Measurements from ENCODE around the gene CMTM4.

DNA sequence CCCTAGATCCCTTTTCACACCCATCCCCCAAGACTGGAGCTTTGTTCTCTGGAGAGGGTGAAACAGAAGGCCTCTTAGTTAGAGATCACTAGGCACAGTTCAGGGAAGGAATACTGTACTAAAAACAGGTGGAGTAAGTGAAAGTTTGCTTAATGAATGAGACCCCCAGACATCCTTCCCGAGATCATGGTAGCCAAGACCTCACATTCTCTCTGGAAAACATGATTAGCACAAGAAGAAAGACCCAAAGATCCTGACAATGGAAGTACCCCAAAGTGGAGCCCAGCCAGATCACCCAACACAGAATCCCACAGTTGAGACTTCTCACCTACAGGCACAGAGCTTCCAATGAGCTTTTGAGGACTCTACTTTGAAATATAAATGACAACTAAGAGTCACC lies 3.4 kb upstream of the CMTM4 start:
- TF ChIP-seq EZH2 (IDR thresholded peaks at IDR 0.05; ENCODE audit: insufficient read depth, poor library complexity, severe bottlenecking): no peak
- TF ChIP-seq EZH2phosphoT487 (IDR thresholded peaks at IDR 0.05; ENCODE audit: insufficient read depth, low read depth): no peak
